Uterus (tissue), 4 donors: ENCODE measurements around the gene DDIT4. TPM values are rescaled to one million over a fixed set of nuclear protein-coding genes. Genes with fewer than 3 reads are reported as not detected.
"Not testable (repeated sequence)": the region's sequence is repeated elsewhere in the genome, so short reads cannot be mapped to it uniquely, and the experiment has no call there.

Experiments
- DNase-seq, 2 donors: peaks; one replicate each; pipeline ENCODE4 v3.0.0-alpha.2; 2019 to 2020
- H3K27ac ChIP-seq, 2 donors: fragments of 200-600 bp; sonication (generic); 1 replicate in 1 of 2; 2 replicates in 1 of 2; pipeline ENCODE4 v1.5.1; 2016 to 2018
- H3K27me3 ChIP-seq, 2 donors: fragments of 200-600 bp; sonication (generic); one replicate each; pipeline ENCODE4 v1.5.1; 2018 to 2019; ENCODE audit warnings: control low read depth in 1 of 2
- H3K36me3 ChIP-seq, 2 donors: fragments of 200-600 bp; sonication (generic); one replicate each; pipeline ENCODE4 v1.5.1; 2019; ENCODE audit warnings: control low read depth in 1 of 2
- H3K4me1 ChIP-seq, 2 donors: fragments of 200-600 bp; sonication (generic); one replicate each; pipeline ENCODE4 v1.5.1; 2018 to 2019; ENCODE audit warnings: control low read depth in 1 of 2
- H3K4me3 ChIP-seq, 2 donors: fragments of 200-600 bp; sonication (generic); 1 replicate in 1 of 2; 2 replicates in 1 of 2; pipeline ENCODE4 v1.5.1; 2018 to 2019; ENCODE audit warnings: mild to moderate bottlenecking in 1 of 2
- H3K9me3 ChIP-seq, 2 donors: fragments of 200-600 bp; sonication (generic); one replicate each; pipeline ENCODE4 v1.5.1; 2019; ENCODE audit warnings: control low read depth in 1 of 2
- CTCF ChIP-seq, 4 experiments: fragments of 200-600 bp in 2 of 4; fragments of 450-650 bp in 2 of 4; sonication (generic) in 2 of 4; IDR thresholded peaks; one replicate each; pipeline ENCODE4 v1.5.1; 2016 to 2019; ENCODE audit warnings: antibody characterized with exemption in 4 of 4, mild to moderate bottlenecking in 2 of 4, moderate library complexity in 1 of 4
- POLR2A ChIP-seq, 2 donors: fragments of 450-650 bp; IDR thresholded peaks; one replicate each; pipeline ENCODE4 v1.6.1; 2016; ENCODE audit warnings: antibody characterized with exemption in 2 of 2, mild to moderate bottlenecking in 1 of 2, moderate library complexity in 1 of 2
- intact Hi-C: fragments of 100-400 bp; cut with DNase I; formaldehyde crosslinking; loops from one replicate; pipeline ENCODE4 v1.15.1; 2023; ENCODE audit warnings: low total_unique reads
- total RNA-seq, 4 donors: library from RNA; depleted of rRNA in 3 of 4; stranded (reverse); fragments of >200 nt in 3 of 4; gene quantifications; one replicate each; pipeline versions ENCODE4 v1.1.0 to v1.2.4, GENCODE V29; 2014 to 2023
- donor health status: DM: yes; HTN: yes; CAD: no.

Gene DDIT4
- total RNA-seq, 4 donors from 2014 or later = 118 to 210 (median 145) TPM

- intact Hi-C loops = no loop called here
- Histone ChIP-seq H3K4me3 (no peak overlapping the region), H3K27me3 (no peaks in the 10 kb centered on the region), H3K27ac (no peak overlapping the region), H3K4me1 (no peaks in the 10 kb centered on the region), H3K36me3 (no peaks in the 10 kb centered on the region), H3K9me3 (no peaks in the 10 kb centered on the region)
- no peak for DNase-seq
- no peak for TF ChIP-seq POLR2A (IDR thresholded peaks at IDR 0.05)
- TF ChIP-seq CTCF (IDR thresholded peaks at IDR 0.05) = no peak
Measured at GRCh38 chr10:72291019-72291532, 17.4 kb downstream of the DDIT4 start.

GRCh38 chr10:72292223-72292691, 18.5 kb downstream of the DDIT4 start:
- Histone ChIP-seq H3K9me3 (no peaks in the 10 kb centered on the region), H3K4me3 (no peak overlapping the region), H3K27me3 (no peaks in the 10 kb centered on the region), H3K4me1 (peaks cover 0 to under 1% of the 10 kb centered on the region in 2 donors), H3K27ac (no peak overlapping the region), H3K36me3 (no peaks in the 10 kb centered on the region)
- TF ChIP-seq POLR2A (IDR thresholded peaks at IDR 0.05) = no peak
- no peak for TF ChIP-seq CTCF (IDR thresholded peaks at IDR 0.05)
- DNase-seq = no peak
- intact Hi-C loops = no loop called here

- no peaks in the 10 kb centered on the region for H3K27me3 ChIP-seq
- no peak for DNase-seq
- no peaks in the 10 kb centered on the region for H3K36me3 ChIP-seq
- no peaks in the 10 kb centered on the region for H3K9me3 ChIP-seq
- no peak overlapping the region for H3K4me3 ChIP-seq
- intact Hi-C loops = no loop called here
- H3K27ac ChIP-seq = no peak overlapping the region
- TF ChIP-seq CTCF (IDR thresholded peaks at IDR 0.05) (no peak), POLR2A (IDR thresholded peaks at IDR 0.05) (no peak)
- H3K4me1 ChIP-seq = peaks cover 0 to 3% of the 10 kb centered on the region in 2 donors
Measured at GRCh38 chr10:72295330-72295910, 21.7 kb downstream of the DDIT4 start.

GRCh38 chr10:72296829-72297280, 23.1 kb downstream of the DDIT4 start:
- H3K36me3 ChIP-seq, intact Hi-C loops, H3K9me3 ChIP-seq, DNase-seq, H3K4me1 ChIP-seq, H3K27me3 ChIP-seq: not testable (repeated sequence)
- Histone ChIP-seq H3K4me3 (peak overlapping the region; percentile 44 to 67), H3K27ac (peak overlapping the region; percentile 94)

GRCh38 chr10:72297281-72297804, 23.6 kb downstream of the DDIT4 start:
- DNase-seq = peak; percentile 85 to 87
- Histone ChIP-seq H3K27me3 (no peaks in the 10 kb centered on the region), H3K27ac (peak overlapping the region; percentile 94), H3K9me3 (no peaks in the 10 kb centered on the region), H3K4me3 (peak overlapping the region; percentile 44 to 67), H3K36me3 (no peaks in the 10 kb centered on the region), H3K4me1 (peaks cover 0 to 3% of the 10 kb centered on the region in 2 donors)
- peak in 1 of 2 donors; percentile 33 for TF ChIP-seq POLR2A (IDR thresholded peaks at IDR 0.05)
- no peak for TF ChIP-seq CTCF (IDR thresholded peaks at IDR 0.05)
- intact Hi-C loops = no loop called here
